Measurements from ENCODE around the gene MAPKBP1.
"Not testable (repeated sequence)": the region's sequence is repeated elsewhere in the genome, so short reads cannot be mapped to it uniquely, and the experiment has no call there.

Gene MAPKBP1

DNA sequence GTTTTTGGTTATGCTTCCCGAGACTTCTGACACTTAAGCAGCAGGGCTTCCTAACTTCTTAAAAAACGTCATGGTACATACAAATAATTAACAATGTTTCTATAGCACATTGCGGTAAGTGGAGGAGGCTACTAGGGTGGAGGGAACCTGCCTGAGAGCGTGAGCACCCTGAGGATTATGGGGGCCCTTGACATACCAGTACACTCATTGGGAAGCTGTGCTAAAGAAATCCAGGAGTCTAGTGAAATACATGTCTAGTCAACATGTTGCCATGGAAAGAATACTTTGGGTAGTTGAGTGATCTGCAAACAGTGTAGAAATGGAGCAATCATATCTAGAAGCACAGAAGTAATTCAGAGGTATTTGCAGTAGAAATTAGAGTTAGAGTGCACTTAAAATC lies 39.2 kb upstream of the MAPKBP1 start:
- no peak for TF ChIP-seq CTCF (IDR thresholded peaks at IDR 0.05; ENCODE audit: low read depth, low read length)
- no peak overlapping the region for H3K4me3 ChIP-seq (replicated peaks in 1 of 2; ENCODE audit: low read depth in 2 of 2, low read length in 2 of 2)
- no peak for DNase-seq (ENCODE audit: low read depth in 2 of 2)

DNA sequence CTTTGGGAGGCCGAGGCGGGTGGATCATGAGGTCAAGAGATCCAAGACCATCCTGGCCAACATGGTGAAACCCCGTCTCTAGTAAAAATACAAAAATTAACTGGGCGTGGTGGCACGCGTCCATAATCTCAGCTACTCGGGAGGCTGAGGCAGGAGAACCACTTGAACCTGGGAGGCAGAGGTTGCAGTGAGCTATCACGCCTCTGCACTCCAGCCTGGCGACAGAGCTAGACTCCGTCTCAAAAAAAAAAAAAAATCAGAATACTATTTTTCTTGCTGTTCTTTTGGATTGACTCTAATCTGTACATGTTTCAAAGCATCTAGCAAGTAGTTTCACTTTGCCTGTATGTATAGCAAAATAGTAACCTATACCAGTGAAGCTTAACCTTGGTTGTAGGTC lies 38.8 kb upstream of the MAPKBP1 start:
- not testable (repeated sequence) for DNase-seq (ENCODE audit: low read depth in 2 of 2); H3K4me3 ChIP-seq (replicated peaks in 1 of 2; ENCODE audit: low read depth in 2 of 2, low read length in 2 of 2)

DNA sequence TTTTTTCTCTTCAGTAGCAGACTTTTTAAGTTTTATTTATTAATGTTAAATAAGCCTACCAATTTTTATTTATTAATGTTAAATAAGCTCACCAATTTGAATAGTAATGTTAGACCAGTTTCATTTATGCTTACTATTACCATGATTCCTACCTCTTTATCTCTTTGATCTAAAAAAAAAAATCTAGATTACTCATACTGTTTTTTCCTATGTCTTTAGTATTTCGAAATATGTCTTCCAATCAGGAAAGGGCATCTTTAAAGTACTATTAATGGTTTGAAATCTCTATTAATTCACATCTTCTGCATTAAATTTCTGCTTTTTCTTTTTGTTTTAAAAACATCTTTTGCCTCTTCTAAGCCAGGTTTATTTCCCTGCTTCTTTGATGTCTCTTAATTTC lies 27.5 kb upstream of the MAPKBP1 start:
- peak in 1 of 2 donors; percentile 24 for DNase-seq (ENCODE audit: low read depth in 2 of 2)
- no peak overlapping the region for H3K4me3 ChIP-seq (replicated peaks in 1 of 2; ENCODE audit: low read depth in 2 of 2, low read length in 2 of 2)
- TF ChIP-seq CTCF (IDR thresholded peaks at IDR 0.05; ENCODE audit: low read depth, low read length): no peak

- no peak for TF ChIP-seq CTCF (IDR thresholded peaks at IDR 0.05; ENCODE audit: low read depth, low read length)
- DNase-seq (ENCODE audit: low read depth in 2 of 2): no peak
- H3K4me3 ChIP-seq (replicated peaks in 1 of 2; ENCODE audit: low read depth in 2 of 2, low read length in 2 of 2): no peak overlapping the region
Measured at GRCh38 chr15:41756198-41756597, 18.1 kb upstream of the MAPKBP1 start.

DNA sequence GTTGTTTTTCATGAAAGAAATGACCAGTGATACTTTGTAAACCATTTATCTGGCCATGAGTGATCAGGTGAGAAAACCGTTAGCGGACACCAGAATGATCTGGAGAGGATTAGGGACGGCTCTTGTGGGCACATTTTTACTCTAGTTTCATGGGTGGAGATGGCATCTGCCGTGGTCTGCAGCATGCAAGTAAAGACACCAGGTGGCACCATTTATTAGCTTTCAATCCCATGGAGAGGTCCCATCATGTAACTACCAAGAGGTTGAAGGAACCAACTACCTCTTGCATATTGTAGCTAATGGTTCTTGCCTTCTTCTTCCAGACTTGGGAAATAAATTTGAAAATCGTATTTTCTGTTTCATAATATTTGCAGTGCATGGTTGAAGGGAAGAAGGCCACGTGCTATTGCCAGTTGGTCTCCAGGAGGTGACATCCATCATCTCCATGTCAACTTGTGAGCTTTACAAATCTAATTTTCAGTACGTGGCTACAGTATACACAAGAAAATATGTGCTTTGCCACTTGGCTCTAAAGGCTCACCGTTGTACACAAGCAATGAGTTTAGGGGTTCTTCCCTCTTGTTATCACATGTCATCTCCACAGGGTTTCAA lies 1.5 kb upstream of the MAPKBP1 start:
- DNase-seq (ENCODE audit: low read depth in 2 of 2): peak; percentile 82 to 83
- peak; percentile 74 for TF ChIP-seq CTCF (IDR thresholded peaks at IDR 0.05; ENCODE audit: low read depth, low read length)
- no peak overlapping the region for H3K4me3 ChIP-seq (replicated peaks in 1 of 2; ENCODE audit: low read depth in 2 of 2, low read length in 2 of 2)

DNA sequence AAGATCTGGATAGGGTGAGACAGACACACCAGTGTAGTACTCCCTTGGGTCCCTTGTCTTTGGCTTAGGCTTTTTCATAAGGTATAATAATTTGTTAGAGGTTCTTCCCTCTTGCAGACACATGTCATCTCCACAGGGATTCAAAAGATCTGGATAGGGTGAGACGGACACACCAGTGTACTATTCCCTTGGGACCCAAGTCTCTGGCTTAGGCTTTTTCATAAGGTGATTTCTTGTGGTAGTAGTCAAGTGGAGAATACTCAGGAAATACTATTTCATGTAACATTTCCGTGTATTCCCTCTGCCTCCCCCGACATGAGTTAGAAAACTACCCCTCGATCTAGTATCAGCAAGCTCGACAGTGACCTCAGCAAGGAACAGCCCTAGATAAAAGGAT lies 954 bp upstream of the MAPKBP1 start:
- H3K4me3 ChIP-seq (replicated peaks in 1 of 2; ENCODE audit: low read depth in 2 of 2, low read length in 2 of 2): peak overlapping the region in 1 of 2 donors; percentile 65
- DNase-seq (ENCODE audit: low read depth in 2 of 2): no peak
- TF ChIP-seq CTCF (IDR thresholded peaks at IDR 0.05; ENCODE audit: low read depth, low read length): no peak

DNA sequence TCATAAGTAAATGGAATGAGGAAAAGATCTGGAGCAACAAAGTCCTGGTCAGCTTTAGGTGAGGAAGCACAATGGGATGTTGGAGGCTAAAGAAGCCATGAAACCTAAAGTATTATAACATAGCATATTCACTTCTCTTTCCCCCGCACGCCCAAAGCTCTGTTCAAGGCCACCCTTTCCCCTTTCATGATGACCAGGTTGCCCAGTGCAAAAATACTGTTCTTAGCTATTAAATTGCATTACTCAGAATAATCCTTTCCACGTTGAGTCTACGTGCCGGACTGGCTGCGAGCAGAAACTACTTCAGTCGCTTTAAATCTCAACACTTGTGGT lies 589 bp upstream of the MAPKBP1 start:
- H3K4me3 ChIP-seq (replicated peaks in 1 of 2; ENCODE audit: low read depth in 2 of 2, low read length in 2 of 2): peak overlapping the region; percentile 65 to 72
- no peak for DNase-seq (ENCODE audit: low read depth in 2 of 2)
- TF ChIP-seq CTCF (IDR thresholded peaks at IDR 0.05; ENCODE audit: low read depth, low read length): no peak
